Kidney (tissue), 14 donors: Measurements from ENCODE around the gene GSDME. TPM values are rescaled to one million over a fixed set of nuclear protein-coding genes. Genes with fewer than 3 reads are reported as not detected.

Experiments used
- DNase-seq, 5 donors: peaks; one replicate each; pipeline ENCODE4 v3.0.0-alpha.2; 2013 to 2020
- FAIRE-seq: peaks from 2 replicates; lab custom pipeline; 2012; peaks lifted over from hg19 to GRCh38; lab: Jason Lieb, UNC
- H3K27ac ChIP-seq, 2 donors: one replicate each; pipeline ENCODE4 v1.7.0; 2013; ENCODE audit warnings: low read depth in 2 of 2, low read length in 2 of 2, inconsistent platforms in 1 of 2
- H3K27me3 ChIP-seq: one replicate; pipeline ENCODE4 v1.7.1; 2013; ENCODE audit warnings: low read length, inconsistent platforms; ENCODE audit not compliant: control insufficient read depth, insufficient read depth
- H3K36me3 ChIP-seq, 3 donors: one replicate each; pipeline versions ENCODE4 v1.7.0 to v1.7.1; 2013; ENCODE audit warnings: low read length in 3 of 3, control low read depth in 1 of 3, inconsistent platforms in 1 of 3; ENCODE audit not compliant: insufficient read depth in 3 of 3, control insufficient read depth in 2 of 3
- H3K4me1 ChIP-seq, 3 donors: one replicate each; pipeline versions ENCODE4 v1.7.0 to v1.7.1; 2013; ENCODE audit warnings: low read length in 3 of 3, inconsistent platforms in 1 of 3, low read depth in 1 of 3; ENCODE audit not compliant: control insufficient read depth in 2 of 3, insufficient read depth in 2 of 3
- H3K4me3 ChIP-seq, 3 donors: one replicate each; pipeline versions ENCODE4 v1.7.0 to v1.8.1; 2013; ENCODE audit warnings: low read length in 3 of 3, control low read depth in 1 of 3, inconsistent platforms in 1 of 3
- H3K9ac ChIP-seq, 3 donors: one replicate each; pipeline versions ENCODE4 v1.7.0 to v1.7.1; 2013; ENCODE audit warnings: low read length in 3 of 3, control low read depth in 1 of 3, inconsistent platforms in 1 of 3
- H3K9me3 ChIP-seq, 3 donors: one replicate each; pipeline versions ENCODE4 v1.7.0 to v1.7.1; 2013; ENCODE audit warnings: low read length in 3 of 3, control low read depth in 1 of 3, inconsistent platforms in 1 of 3; ENCODE audit not compliant: control insufficient read depth in 2 of 3, insufficient read depth in 1 of 3
- CTCF ChIP-seq: IDR thresholded peaks from 3 replicates; pipeline ENCODE4 v1.5.1; 2012; ENCODE audit warnings: mild to moderate bottlenecking, moderate library complexity, borderline replicate concordance; ENCODE audit not compliant: insufficient read depth; ENCODE audit errors: extremely low read depth
- intact Hi-C: fragments of 100-400 bp; cut with DNase I; formaldehyde crosslinking; loops from one replicate; pipeline ENCODE4 v1.11.1; 2022
- polyA plus RNA-seq: library from polyadenylated mRNA; stranded (reverse); fragments of 350-450 nt; fragmentation: Illumina TruSeq; extraction: RNeasy Lipid Tissue Mini Kit (QIAGEN cat#74804); gene quantifications from one replicate; pipeline ENCODE4 v1.2.3, GENCODE V29; 2014; ENCODE audit warnings: low read depth, low replicate concordance; ENCODE audit not compliant: insufficient read depth
- total RNA-seq: library from RNA; stranded (reverse); fragmentation: NEBNext Ultra II Directional; extraction: Animal tissue kit (Norgen Biotek cat#: 25700); gene quantifications from one replicate; pipeline ENCODE4 v1.2.1, GENCODE V29; 2021
- donor health status: control.
- donor health status: control.
- donor health status: control.
- donor health status: control.
- donor health status: control.
- donor health status: DM: yes; HTN: yes; CAD: no.
- donor health status: Normal renal cell carcinoma (clear cell type).

Gene GSDME
- total and polyA plus RNA-seq, 2 donors from 2014 or later: 11.7 to 16.8 TPM

GRCh38 chr7:24713039-24713793 lies 44.0 kb downstream of the GSDME start:
- no peak for TF ChIP-seq CTCF
- no peaks in the 10 kb centered on the region for H3K36me3 ChIP-seq
- H3K4me1 ChIP-seq: no peaks in the 10 kb centered on the region
- intact Hi-C loops: no loop called here
- H3K9ac ChIP-seq: no peak overlapping the region
- no peak overlapping the region for H3K27ac ChIP-seq
- no peaks in the 10 kb centered on the region for H3K9me3 ChIP-seq
- H3K27me3 ChIP-seq: no peaks in the 10 kb centered on the region
- no peak overlapping the region for H3K4me3 ChIP-seq
- DNase-seq (no peak), FAIRE-seq (no peak)

- FAIRE-seq: no peak
- Histone ChIP-seq H3K9ac (no peak overlapping the region), H3K4me3 (no peak overlapping the region), H3K36me3 (no peaks in the 10 kb centered on the region), H3K27me3 (no peaks in the 10 kb centered on the region), H3K27ac (no peak overlapping the region), H3K4me1 (no peaks in the 10 kb centered on the region), H3K9me3 (no peaks in the 10 kb centered on the region)
- DNase-seq: no peak
- intact Hi-C loops: no loop called here
- TF ChIP-seq CTCF: no peak
These were observed 47.5 kb downstream of the GSDME start for GRCh38 chr7:24709585-24710360.

GRCh38 chr7:24709051-24709450 lies 48.2 kb downstream of the GSDME start:
- no peak for DNase-seq
- H3K27me3 ChIP-seq: no peaks in the 10 kb centered on the region
- H3K36me3 ChIP-seq: no peaks in the 10 kb centered on the region
- no peaks in the 10 kb centered on the region for H3K4me1 ChIP-seq
- no peak for FAIRE-seq
- H3K4me3 ChIP-seq: no peak overlapping the region
- intact Hi-C loops: no loop called here
- no peaks in the 10 kb centered on the region for H3K9me3 ChIP-seq
- no peak overlapping the region for H3K27ac ChIP-seq
- TF ChIP-seq CTCF: no peak
- no peak overlapping the region for H3K9ac ChIP-seq
